Stimulated activated naive CD8-positive, alpha-beta T cell treated with anti-CD3 and anti-CD28 coated beads, Interleukin-15, Interleukin-2, amounts not matched to agents 100 ng/mL and 50 ng/mL, for 24 hours (primary cell): Measurements from ENCODE around the gene TPRN.

Experiments
- H3K27ac Mint-ChIP-seq: one replicate; pipeline ENCODE4 v1.8.0; 2021; ENCODE audit warnings: mild to moderate bottlenecking, mixed read lengths
- H3K27me3 Mint-ChIP-seq: one replicate; pipeline ENCODE4 v1.8.0; 2021; ENCODE audit warnings: mixed read lengths
- H3K36me3 Mint-ChIP-seq: one replicate; pipeline ENCODE4 v1.8.0; 2021; ENCODE audit warnings: low read depth, mixed read lengths
- H3K4me1 Mint-ChIP-seq: one replicate; pipeline ENCODE4 v1.8.0; 2021; ENCODE audit warnings: low read depth, mixed read lengths
- H3K4me3 Mint-ChIP-seq: one replicate; pipeline ENCODE4 v1.8.0; 2021; ENCODE audit warnings: mild to moderate bottlenecking, mixed read lengths
- H3K9me3 Mint-ChIP-seq: one replicate; pipeline ENCODE4 v1.8.0; 2021; ENCODE audit warnings: mixed read lengths

Gene TPRN

DNA sequence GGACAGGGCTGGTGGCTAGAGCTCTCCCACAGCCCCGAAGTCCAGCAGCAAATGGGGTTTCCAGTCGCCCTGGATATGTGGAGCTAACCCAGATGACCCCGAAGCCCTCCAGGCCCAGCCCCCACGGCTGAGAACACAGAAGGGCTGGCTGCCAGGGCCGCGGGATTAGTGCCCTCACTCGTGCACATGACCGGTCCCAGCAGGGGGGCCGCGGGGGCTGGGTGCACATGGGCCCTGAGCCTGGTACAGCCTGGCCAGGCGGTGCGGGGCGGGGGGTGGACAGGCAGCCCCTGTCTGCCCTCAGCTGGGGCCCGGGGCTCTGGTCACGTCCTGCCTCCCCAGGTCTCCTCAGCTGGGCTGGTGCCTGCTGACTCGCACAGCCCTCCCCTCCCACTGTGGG is 6.2 kb downstream of the TPRN start:
- Mint-ChIP-seq H3K4me1 (peaks cover 16% of the 10 kb centered on the region), H3K36me3 (no peaks in the 10 kb centered on the region), H3K9me3 (no peaks in the 10 kb centered on the region), H3K4me3 (no peak overlapping the region), H3K27me3 (no peaks in the 10 kb centered on the region), H3K27ac (no peak overlapping the region)

GRCh38 chr9:137193771-137194170 is 6.8 kb downstream of the TPRN start:
- Mint-ChIP-seq H3K9me3 (no peaks in the 10 kb centered on the region), H3K27me3 (no peaks in the 10 kb centered on the region), H3K4me1 (peaks cover 22% of the 10 kb centered on the region)

GRCh38 chr9:137192859-137193258 is 7.7 kb downstream of the TPRN start:
- Mint-ChIP-seq H3K27ac (no peak overlapping the region), H3K27me3 (no peaks in the 10 kb centered on the region), H3K36me3 (no peaks in the 10 kb centered on the region), H3K4me3 (no peak overlapping the region), H3K4me1 (peaks cover 18% of the 10 kb centered on the region), H3K9me3 (no peaks in the 10 kb centered on the region)

More at GRCh38 chr9:137193771-137194170, 6.8 kb downstream of the TPRN start:
- Mint-ChIP-seq H3K27ac (no peak overlapping the region), H3K36me3 (no peaks in the 10 kb centered on the region), H3K4me3 (no peak overlapping the region)

DNA sequence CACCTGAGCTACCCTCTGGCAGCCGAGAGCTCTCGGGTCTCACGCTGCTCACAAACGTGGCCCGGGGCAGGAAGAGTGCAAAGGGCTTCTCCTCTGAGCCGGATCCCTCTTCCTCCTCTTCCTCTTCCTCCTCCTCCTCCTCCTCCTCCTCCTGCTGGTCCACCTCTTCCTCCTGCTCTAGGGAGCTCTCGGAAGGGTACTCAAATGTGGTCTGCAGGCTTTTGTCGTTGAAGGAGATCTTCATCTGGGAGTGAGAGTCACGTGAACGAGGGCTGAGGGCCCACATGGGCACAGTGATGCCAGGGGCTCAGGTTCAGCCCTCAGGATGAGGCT is 8.1 kb downstream of the TPRN start:
- H3K27ac Mint-ChIP-seq, result no peak overlapping the region
- no peaks in the 10 kb centered on the region for H3K27me3 Mint-ChIP-seq
- H3K4me3 Mint-ChIP-seq, result no peak overlapping the region
- H3K4me1 Mint-ChIP-seq, result peaks cover 21% of the 10 kb centered on the region
- no peaks in the 10 kb centered on the region for H3K9me3 Mint-ChIP-seq
- no peaks in the 10 kb centered on the region for H3K36me3 Mint-ChIP-seq

GRCh38 chr9:137191691-137192447 is 8.7 kb downstream of the TPRN start:
- H3K27ac Mint-ChIP-seq, result no peak overlapping the region
- peaks cover 27% of the 10 kb centered on the region for H3K4me1 Mint-ChIP-seq
- H3K27me3 Mint-ChIP-seq, result no peaks in the 10 kb centered on the region
- H3K36me3 Mint-ChIP-seq, result no peaks in the 10 kb centered on the region
- no peaks in the 10 kb centered on the region for H3K9me3 Mint-ChIP-seq
- no peak overlapping the region for H3K4me3 Mint-ChIP-seq

- Mint-ChIP-seq H3K27me3 (no peaks in the 10 kb centered on the region), H3K36me3 (no peaks in the 10 kb centered on the region), H3K4me3 (no peak overlapping the region), H3K9me3 (no peaks in the 10 kb centered on the region), H3K4me1 (peaks cover 33% of the 10 kb centered on the region), H3K27ac (no peak overlapping the region)
Observed at GRCh38 chr9:137191245-137191644, 9.3 kb downstream of the TPRN start.

- Mint-ChIP-seq H3K9me3 (no peaks in the 10 kb centered on the region), H3K4me1 (peaks cover 36% of the 10 kb centered on the region), H3K4me3 (peak overlapping the region; percentile 95), H3K36me3 (peaks cover 2% of the 10 kb centered on the region), H3K27me3 (no peaks in the 10 kb centered on the region), H3K27ac (peak overlapping the region; percentile 65)
Observed at GRCh38 chr9:137190315-137190856, 10.2 kb downstream of the TPRN start.

GRCh38 chr9:137189297-137190295 is 10.9 kb downstream of the TPRN start:
- peaks cover 36% of the 10 kb centered on the region for H3K4me1 Mint-ChIP-seq
- no peaks in the 10 kb centered on the region for H3K27me3 Mint-ChIP-seq
- H3K27ac Mint-ChIP-seq, result peak overlapping the region; percentile 93
- peak overlapping the region; percentile 95 for H3K4me3 Mint-ChIP-seq
- H3K36me3 Mint-ChIP-seq, result peaks cover 4% of the 10 kb centered on the region
- H3K9me3 Mint-ChIP-seq, result no peaks in the 10 kb centered on the region

DNA sequence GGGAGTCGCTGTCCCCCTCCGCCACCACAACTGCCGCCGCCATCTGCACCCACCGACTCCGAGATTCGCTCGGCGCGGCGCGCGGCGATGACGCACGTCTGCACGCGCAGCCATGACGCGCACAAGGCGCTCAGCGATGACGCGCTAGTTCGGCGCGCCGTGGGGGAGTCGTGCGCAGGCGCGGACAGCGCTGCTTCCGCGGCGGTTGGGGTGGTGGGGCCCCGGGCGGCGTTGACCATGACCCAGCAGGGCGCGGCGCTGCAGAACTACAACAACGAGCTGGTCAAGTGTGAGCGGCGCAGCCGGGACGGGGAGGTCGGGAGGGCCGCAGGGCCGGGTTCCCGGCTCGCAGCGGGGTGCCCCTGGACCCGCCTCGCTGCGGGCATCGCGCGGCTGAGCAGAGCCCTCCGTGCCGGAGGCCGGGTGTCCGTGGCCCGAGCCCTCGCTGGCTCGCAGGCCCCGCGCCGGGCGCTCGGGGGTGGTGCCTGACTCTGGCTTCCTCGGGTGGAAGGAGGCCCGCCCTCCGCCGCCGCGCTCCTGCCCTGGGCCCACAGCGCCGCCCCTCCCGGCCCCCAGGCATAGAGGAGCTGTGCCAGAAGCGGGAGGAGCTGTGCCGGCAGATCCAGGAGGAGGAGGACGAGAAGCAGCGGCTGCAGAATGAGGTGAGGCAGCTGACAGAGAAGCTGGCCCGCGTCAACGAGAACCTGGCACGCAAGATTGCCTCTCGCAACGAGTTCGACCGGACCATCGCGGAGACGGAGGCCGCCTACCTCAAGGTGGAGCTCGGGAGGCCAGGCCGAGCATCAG is 11.8 kb downstream of the TPRN start, which contains the start of the genes ANAPC2 and SSNA1:
Gene ANAPC2 (minus strand): TSS at position 71 of the 807 bp plus-strand sequence. CDS start 28 bp downstream, at position 43.
Gene SSNA1 (plus strand): TSS at position 187 of the 807 bp plus-strand sequence. CDS start 51 bp downstream, at position 238.
- no peaks in the 10 kb centered on the region for H3K9me3 Mint-ChIP-seq
- H3K27ac Mint-ChIP-seq, result peak within 1 kb of the TSS; percentile 93
- H3K36me3 Mint-ChIP-seq, result peaks cover 9% of the 10 kb centered on the region
- no peaks in the 10 kb centered on the region for H3K27me3 Mint-ChIP-seq
- H3K4me1 Mint-ChIP-seq, result peaks cover 36% of the 10 kb centered on the region
- peak within 1 kb of the TSS; percentile 95 for H3K4me3 Mint-ChIP-seq

GRCh38 chr9:137188086-137188489 is 12.5 kb downstream of the TPRN start:
- Mint-ChIP-seq H3K27me3 (no peaks in the 10 kb centered on the region), H3K9me3 (no peaks in the 10 kb centered on the region), H3K36me3 (peaks cover 14% of the 10 kb centered on the region), H3K4me1 (peaks cover 36% of the 10 kb centered on the region), H3K4me3 (peak overlapping the region; percentile 95), H3K27ac (peak overlapping the region; percentile 89)

GRCh38 chr9:137187386-137187785 is 13.2 kb downstream of the TPRN start:
- peaks cover 16% of the 10 kb centered on the region for H3K36me3 Mint-ChIP-seq
- H3K9me3 Mint-ChIP-seq, result no peaks in the 10 kb centered on the region
- no peaks in the 10 kb centered on the region for H3K27me3 Mint-ChIP-seq
- H3K27ac Mint-ChIP-seq, result peak overlapping the region; percentile 89
- peak overlapping the region; percentile 95 for H3K4me3 Mint-ChIP-seq
- H3K4me1 Mint-ChIP-seq, result peaks cover 36% of the 10 kb centered on the region

GRCh38 chr9:137186385-137186784 is 14.2 kb downstream of the TPRN start:
- peaks cover 20% of the 10 kb centered on the region for H3K36me3 Mint-ChIP-seq
- no peaks in the 10 kb centered on the region for H3K27me3 Mint-ChIP-seq

GRCh38 chr9:137185921-137186320 is 14.6 kb downstream of the TPRN start:
- Mint-ChIP-seq H3K9me3 (no peaks in the 10 kb centered on the region), H3K27ac (no peak overlapping the region), H3K27me3 (no peaks in the 10 kb centered on the region), H3K4me3 (no peak overlapping the region), H3K36me3 (peaks cover 20% of the 10 kb centered on the region), H3K4me1 (peaks cover 33% of the 10 kb centered on the region)

More at GRCh38 chr9:137186385-137186784, 14.2 kb downstream of the TPRN start:
- Mint-ChIP-seq H3K27ac (peak overlapping the region; percentile 55), H3K4me1 (peaks cover 36% of the 10 kb centered on the region), H3K4me3 (peak overlapping the region; percentile 95), H3K9me3 (no peaks in the 10 kb centered on the region)
